Measurements from ENCODE around the gene TANK.

GRCh38 chr2:161139098-161139987 lies 20.9 kb upstream of the TANK start:
- TF ChIP-seq REST (IDR thresholded peaks at IDR 0.05; ENCODE audit: insufficient read depth in 1 of 2, low read depth in 2 of 2, low read length in 2 of 2) (no peak), TAF1 (IDR thresholded peaks at IDR 0.05; ENCODE audit: borderline replicate concordance, insufficient read depth, low read length) (no peak), POLR2AphosphoS5 (IDR thresholded peaks at IDR 0.05; ENCODE audit: low read depth, low read length) (no peak), SIN3A (IDR thresholded peaks at IDR 0.05; ENCODE audit: borderline replicate concordance, insufficient read depth, low read length) (no peak), FOXP2 (optimal IDR thresholded peaks at IDR 0.05; ENCODE audit: borderline replicate concordance, extremely low read depth, extremely low read length, insufficient read depth) (no peak)

All from PFSK-1 (cell line).